PFSK-1 (cell line): ENCODE results near the gene KDM5C.

ENCODE experiments used
- FOXP2 ChIP-seq: optimal IDR thresholded peaks from 2 replicates; pipeline ENCODE3; 2011; ENCODE audit warnings: borderline replicate concordance, control low read depth, inconsistent platforms; ENCODE audit not compliant: insufficient read depth; ENCODE audit errors: extremely low read length, extremely low read depth
- POLR2AphosphoS5 ChIP-seq: IDR thresholded peaks from 2 replicates; pipeline ENCODE4 v1.6.1; 2012; ENCODE audit warnings: low read depth, mild to moderate bottlenecking, control low read depth, low read length, moderate library complexity
- SIN3A ChIP-seq: IDR thresholded peaks from 2 replicates; pipeline ENCODE4 v1.6.1; 2012; ENCODE audit warnings: mild to moderate bottlenecking, low read length, moderate library complexity, borderline replicate concordance; ENCODE audit not compliant: insufficient read depth
- TAF1 ChIP-seq: IDR thresholded peaks from 2 replicates; pipeline ENCODE4 v1.6.1; 2012; ENCODE audit warnings: low read length, control low read depth, borderline replicate concordance; ENCODE audit not compliant: insufficient read depth
- TF ChIP-seq, protein P1 (sequence below), 2 experiments: IDR thresholded peaks; 2 replicates each; pipeline versions ENCODE4 v1.6.1 to v1.8.0; 2011 to 2012; ENCODE audit warnings: low read depth in 2 of 2, low read length in 2 of 2, control low read depth in 1 of 2, inconsistent platforms in 1 of 2, mild to moderate bottlenecking in 1 of 2, moderate library complexity in 1 of 2; ENCODE audit not compliant: insufficient read depth in 1 of 2

Gene KDM5C

GRCh38 chrX:53253293-53254020 lies 28.4 kb upstream of the KDM5C start:
- no peak for TF ChIP-seq FOXP2
- TF ChIP-seq, protein P1, sequence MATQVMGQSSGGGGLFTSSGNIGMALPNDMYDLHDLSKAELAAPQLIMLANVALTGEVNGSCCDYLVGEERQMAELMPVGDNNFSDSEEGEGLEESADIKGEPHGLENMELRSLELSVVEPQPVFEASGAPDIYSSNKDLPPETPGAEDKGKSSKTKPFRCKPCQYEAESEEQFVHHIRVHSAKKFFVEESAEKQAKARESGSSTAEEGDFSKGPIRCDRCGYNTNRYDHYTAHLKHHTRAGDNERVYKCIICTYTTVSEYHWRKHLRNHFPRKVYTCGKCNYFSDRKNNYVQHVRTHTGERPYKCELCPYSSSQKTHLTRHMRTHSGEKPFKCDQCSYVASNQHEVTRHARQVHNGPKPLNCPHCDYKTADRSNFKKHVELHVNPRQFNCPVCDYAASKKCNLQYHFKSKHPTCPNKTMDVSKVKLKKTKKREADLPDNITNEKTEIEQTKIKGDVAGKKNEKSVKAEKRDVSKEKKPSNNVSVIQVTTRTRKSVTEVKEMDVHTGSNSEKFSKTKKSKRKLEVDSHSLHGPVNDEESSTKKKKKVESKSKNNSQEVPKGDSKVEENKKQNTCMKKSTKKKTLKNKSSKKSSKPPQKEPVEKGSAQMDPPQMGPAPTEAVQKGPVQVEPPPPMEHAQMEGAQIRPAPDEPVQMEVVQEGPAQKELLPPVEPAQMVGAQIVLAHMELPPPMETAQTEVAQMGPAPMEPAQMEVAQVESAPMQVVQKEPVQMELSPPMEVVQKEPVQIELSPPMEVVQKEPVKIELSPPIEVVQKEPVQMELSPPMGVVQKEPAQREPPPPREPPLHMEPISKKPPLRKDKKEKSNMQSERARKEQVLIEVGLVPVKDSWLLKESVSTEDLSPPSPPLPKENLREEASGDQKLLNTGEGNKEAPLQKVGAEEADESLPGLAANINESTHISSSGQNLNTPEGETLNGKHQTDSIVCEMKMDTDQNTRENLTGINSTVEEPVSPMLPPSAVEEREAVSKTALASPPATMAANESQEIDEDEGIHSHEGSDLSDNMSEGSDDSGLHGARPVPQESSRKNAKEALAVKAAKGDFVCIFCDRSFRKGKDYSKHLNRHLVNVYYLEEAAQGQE (IDR thresholded peaks at IDR 0.05; ENCODE audit: insufficient read depth in 1 of 2, low read depth in 2 of 2, low read length in 2 of 2) = no peak
- no peak for TF ChIP-seq TAF1
- TF ChIP-seq SIN3A = no peak
- no peak for TF ChIP-seq POLR2AphosphoS5

DNA sequence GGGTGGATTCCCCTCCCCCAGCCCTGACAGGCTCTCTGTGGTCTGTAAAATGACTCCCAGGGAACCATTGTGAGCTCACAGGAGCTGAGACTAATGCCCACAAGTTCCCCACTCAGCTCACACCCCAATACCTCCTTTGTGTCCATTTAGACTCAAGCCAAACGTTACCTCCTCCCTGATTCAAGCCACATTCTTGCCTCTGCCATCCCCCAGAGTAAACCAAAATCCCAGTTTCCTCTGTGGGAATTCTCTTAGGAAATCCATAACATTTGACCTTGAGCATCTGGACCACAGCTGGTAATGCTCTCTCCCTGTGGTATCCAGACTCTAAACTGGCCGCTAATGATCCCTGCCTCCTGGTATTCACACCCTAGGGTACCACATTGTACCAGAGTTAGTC lies 26.3 kb upstream of the KDM5C start:
- TF ChIP-seq SIN3A (no peak), TAF1 (no peak), FOXP2 (no peak), POLR2AphosphoS5 (no peak)
- TF ChIP-seq, protein P1 (IDR thresholded peaks at IDR 0.05; ENCODE audit: insufficient read depth in 1 of 2, low read depth in 2 of 2, low read length in 2 of 2) = no peak

GRCh38 chrX:53250556-53250955 lies 25.5 kb upstream of the KDM5C start:
- no peak for TF ChIP-seq FOXP2
- no peak for TF ChIP-seq SIN3A
- TF ChIP-seq POLR2AphosphoS5 = no peak
- TF ChIP-seq, protein P1 (IDR thresholded peaks at IDR 0.05; ENCODE audit: insufficient read depth in 1 of 2, low read depth in 2 of 2, low read length in 2 of 2) = no peak
- TF ChIP-seq TAF1 = no peak

GRCh38 chrX:53249408-53250042 lies 24.5 kb upstream of the KDM5C start:
- TF ChIP-seq POLR2AphosphoS5 = no peak
- TF ChIP-seq SIN3A = no peak
- no peak for TF ChIP-seq TAF1
- TF ChIP-seq, protein P1 (IDR thresholded peaks at IDR 0.05; ENCODE audit: insufficient read depth in 1 of 2, low read depth in 2 of 2, low read length in 2 of 2) = no peak
- TF ChIP-seq FOXP2 = no peak

GRCh38 chrX:53247928-53248327 lies 22.9 kb upstream of the KDM5C start:
- TF ChIP-seq SIN3A = no peak
- TF ChIP-seq, protein P1 (IDR thresholded peaks at IDR 0.05; ENCODE audit: insufficient read depth in 1 of 2, low read depth in 2 of 2, low read length in 2 of 2) = no peak
- no peak for TF ChIP-seq TAF1
- no peak for TF ChIP-seq POLR2AphosphoS5
- no peak for TF ChIP-seq FOXP2
